ENCODE measurements around the gene UBR4. TPM values are rescaled to one million over a fixed set of nuclear protein-coding genes. Genes with fewer than 3 reads are reported as not detected.
"Not testable (repeated sequence)": the region's sequence is repeated elsewhere in the genome, so short reads cannot be mapped to it uniquely, and the experiment has no call there.

The UBR4 gene
- total and polyA plus RNA-seq, 2 of the 8 experiments (the other 6 are each of a cell fraction or from before 2014, with no cell fraction given): 139 to 152 TPM

DNA sequence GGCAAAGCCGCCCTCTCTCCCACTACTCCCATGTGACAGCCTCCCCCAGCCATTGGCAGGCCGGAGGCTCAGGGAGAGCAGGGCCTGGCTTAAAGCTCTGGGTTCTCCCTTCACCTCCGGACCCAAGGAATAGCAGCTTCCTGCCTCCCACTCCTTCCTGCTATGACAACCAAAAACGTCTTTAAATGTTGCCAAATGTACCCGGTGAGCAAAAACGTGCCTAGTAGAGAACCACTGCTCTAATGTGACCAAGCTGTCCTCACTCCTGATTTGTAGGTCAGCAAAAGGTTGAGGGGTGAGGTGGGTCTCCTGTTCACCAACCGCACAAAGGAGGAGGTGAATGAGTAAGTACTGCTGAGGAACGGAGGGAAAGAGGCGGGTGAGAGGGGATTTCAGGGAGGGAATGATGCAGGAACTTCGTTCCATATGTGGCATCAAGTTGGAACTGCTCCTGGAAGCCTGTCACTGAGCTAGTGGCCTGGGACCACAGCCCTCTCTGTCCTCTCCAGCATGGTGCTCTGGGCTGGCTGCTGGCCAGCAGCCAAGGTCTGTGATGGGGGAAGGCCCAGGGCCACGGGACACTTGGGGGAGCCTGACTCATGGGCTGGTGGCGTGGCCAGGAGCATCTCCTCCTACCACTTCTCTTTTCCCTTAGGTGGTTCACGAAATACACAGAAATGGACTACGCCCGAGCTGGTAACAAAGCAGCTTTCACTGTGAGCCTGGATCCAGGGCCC, 47.3 kb upstream of the UBR4 start (continued):
- TF ChIP-seq EGR1 (IDR thresholded peaks at IDR 0.05; ENCODE audit: borderline replicate concordance, low read depth, low read length) (no peak), SIN3A (conservative IDR thresholded peaks at IDR 0.05 in 1 of 2, IDR thresholded peaks at IDR 0.05 in 1 of 2; ENCODE audit: low read depth in 1 of 2, low read length in 2 of 2) (no peak), BRCA1 (IDR thresholded peaks at IDR 0.05; ENCODE audit: low read depth, low read length) (no peak)

DNA sequence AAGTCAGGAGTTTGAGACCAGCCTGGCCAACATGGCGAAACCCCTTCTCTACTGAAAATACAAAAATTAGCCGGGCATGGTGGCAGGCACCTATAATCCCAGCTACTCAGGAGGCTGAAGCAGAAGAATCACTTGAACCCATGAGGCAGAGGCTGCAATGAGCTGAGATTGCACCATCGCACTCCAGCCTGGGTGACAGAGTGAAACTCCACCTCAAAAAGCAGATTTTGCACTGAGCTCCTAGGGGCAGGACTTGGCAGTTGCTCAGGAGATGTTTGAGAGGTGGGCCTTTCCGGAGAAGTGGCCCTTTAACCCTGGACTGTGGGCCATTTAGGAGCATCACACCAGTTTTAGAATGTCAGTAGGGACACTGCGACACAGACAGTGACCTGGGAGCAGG, 46.2 kb upstream of the UBR4 start:
- not testable (repeated sequence) for H3K56ac ChIP-seq (replicated peaks; ENCODE audit: insufficient read length, low read depth, low read length); H2BK120ac ChIP-seq (replicated peaks; ENCODE audit: low read depth, low read length); H3K9me3 ChIP-seq (ENCODE audit: insufficient read depth in 2 of 2, low read depth in 1 of 2, low read length in 1 of 2); H3K4ac ChIP-seq (replicated peaks; ENCODE audit: insufficient read length, low read depth, low read length); H2AK5ac ChIP-seq (ENCODE audit: low read depth, low read length); H3K23ac ChIP-seq (ENCODE audit: insufficient read length); H3K27me3 ChIP-seq (replicated peaks in 1 of 4; ENCODE audit: control insufficient read depth in 3 of 4, extremely low read depth in 1 of 4, insufficient read depth in 3 of 4, low read length in 3 of 4); H3K9ac ChIP-seq (replicated peaks in 1 of 4; ENCODE audit: extremely low read depth in 1 of 4, low read depth in 3 of 4, low read length in 3 of 4); H2AFZ ChIP-seq (ENCODE audit: low read length); H3K18ac ChIP-seq (ENCODE audit: extremely low read depth, low read length); DNase-seq (ENCODE audit: low read depth in 1 of 2, low spot score in 2 of 2); H3K27ac ChIP-seq (ENCODE audit: low read depth, low read length); H4K91ac ChIP-seq (replicated peaks; ENCODE audit: insufficient read length, low read length); H2BK20ac ChIP-seq (ENCODE audit: low read length); H2BK12ac ChIP-seq (ENCODE audit: low read depth, low read length); H3K23me2 ChIP-seq (ENCODE audit: low read depth, low read length); H2BK5ac ChIP-seq (ENCODE audit: low read depth, low read length); H2BK15ac ChIP-seq (ENCODE audit: low read length); H3K14ac ChIP-seq (ENCODE audit: insufficient read length); FAIRE-seq; H3K4me2 ChIP-seq (ENCODE audit: insufficient read depth in 1 of 2, low read depth in 2 of 2, low read length in 2 of 2); H3K4me3 ChIP-seq (ENCODE audit: extremely low read depth in 1 of 4, insufficient read depth in 2 of 4, low read depth in 3 of 4, low read length in 4 of 4); H4K5ac ChIP-seq (ENCODE audit: insufficient read length, low read depth, low read length)
- Histone ChIP-seq H3K79me1 (ENCODE audit: low read depth, low read length) (peaks cover 14% of the 10 kb centered on the region), H4K8ac (ENCODE audit: extremely low read depth, insufficient read depth, low read length) (0 out of 2 replicates have a peak overlapping the region, but pooled peaks have one; percentile 35), H3K36me3 (ENCODE audit: control insufficient read depth in 2 of 4, insufficient read depth in 4 of 4, low read length in 3 of 4) (peaks cover 39 to 59% (median 51%) of the 10 kb centered on the region in 4 experiments), H4K20me1 (replicated peaks in 1 of 2; ENCODE audit: control insufficient read depth in 1 of 2, insufficient read depth in 2 of 2, low read length in 2 of 2) (peaks cover 12 to 33% of the 10 kb centered on the region in 2 experiments), H3K79me2 (ENCODE audit: control insufficient read depth in 1 of 2, insufficient read depth in 2 of 2, low read length in 2 of 2) (peaks cover 23 to 45% of the 10 kb centered on the region in 2 experiments), H3K4me1 (replicated peaks in 1 of 4; ENCODE audit: control insufficient read depth in 3 of 4, insufficient read depth in 4 of 4, low read length in 3 of 4) (peaks cover 0 to 10% (median 6%) of the 10 kb centered on the region in 4 experiments; a peak in 5 of 7 replicates)
- POLR2A ChIA-PET (ENCODE audit: partially characterized antibody): interaction anchor here (0.9 to 2.3 kb wide), 4 partner anchors 9 to 401 kb away, joined by 3 to 10 read pairs (median 3); no protein-coding TSS in a partner anchor
- CTCF ChIA-PET (ENCODE audit: partially characterized antibody): interaction anchor here (0.6 to 1.0 kb wide), 3 partner anchors 9 to 182 kb away, joined by 3 to 6 read pairs (median 3); no protein-coding TSS in a partner anchor
- WGBS, 2 experiments (ENCODE audit: extremely low coverage in 1 of 2, insufficient coverage in 1 of 2, insufficient read length in 1 of 2, insufficient replicate concordance in 2 of 2, low coverage in 1 of 2, low lambda C conversion rate in 2 of 2, missing lambda C conversion rate in 1 of 2): 92% methylated on average over 5 of the region's 5 CpGs; no CpG with 5 or more reads in 1 of the 2 experiments
